Ishikawa (cell line): ENCODE measurements around the gene WDR46.
A peak's percentile ranks its signal among the peaks of the same experiment; 100 is the strongest.

Source experiments
- CEBPB ChIP-seq: IDR thresholded peaks from 2 replicates; pipeline ENCODE4 v1.6.1; 2012
- CREB1 ChIP-seq: IDR thresholded peaks from 2 replicates; pipeline ENCODE4 v1.6.1; 2012; ENCODE audit warnings: low read depth
- EGR1 ChIP-seq: IDR thresholded peaks from 2 replicates; pipeline ENCODE4 v1.6.1; 2012
- EP300 ChIP-seq: IDR thresholded peaks from 2 replicates; pipeline ENCODE4 v1.6.1; 2012; ENCODE audit warnings: borderline replicate concordance
- FOXM1 ChIP-seq: IDR thresholded peaks from 2 replicates; pipeline ENCODE4 v1.6.1; 2012; ENCODE audit warnings: low read depth, borderline replicate concordance
- MAX ChIP-seq: IDR thresholded peaks from 2 replicates; pipeline ENCODE4 v1.6.1; 2012
- NFIC ChIP-seq: IDR thresholded peaks from 2 replicates; pipeline ENCODE4 v1.6.1; 2012
- RAD21 ChIP-seq: IDR thresholded peaks from 2 replicates; pipeline ENCODE4 v1.6.1; 2012; ENCODE audit warnings: low read depth
- REST ChIP-seq: IDR thresholded peaks from 2 replicates; pipeline ENCODE4 v1.6.1; 2012; ENCODE audit warnings: low read depth, mild to moderate bottlenecking
- TAF1 ChIP-seq: IDR thresholded peaks from 2 replicates; pipeline ENCODE4 v1.6.1; 2012; ENCODE audit warnings: low read depth, mild to moderate bottlenecking
- TCF12 ChIP-seq: IDR thresholded peaks from 2 replicates; pipeline ENCODE4 v1.6.1; 2012; ENCODE audit warnings: low read depth
- TEAD4 ChIP-seq: IDR thresholded peaks from 2 replicates; pipeline ENCODE4 v1.6.1; 2012
- USF1 ChIP-seq: IDR thresholded peaks from 2 replicates; pipeline ENCODE4 v1.6.1; 2012
- YY1 ChIP-seq: IDR thresholded peaks from 2 replicates; pipeline ENCODE4 v1.6.1; 2012; ENCODE audit warnings: low read depth
- ZBTB7A ChIP-seq: IDR thresholded peaks from 2 replicates; pipeline ENCODE4 v1.6.1; 2012; ENCODE audit warnings: low read depth

The WDR46 gene

GRCh38 chr6:33288921-33289783 is at the start of gene WDR46, which contains the start of gene PFDN6:
Gene WDR46, minus strand, starts transcription at chr6:33289239. Its CDS starts 69 bp downstream, at chr6:33289170.
Gene PFDN6, plus strand, starts transcription at chr6:33289601. Its CDS starts 256 bp downstream, at chr6:33289857.
- TF ChIP-seq TAF1 (peak; percentile 48; the same call in 1 of the 2 replicates), NFIC (peak; percentile 37; the same call in 1 of the 2 replicates), TCF12 (peak; percentile 58; the same call in 1 of the 2 replicates), REST (no peak), FOXM1 (no peak; the same call in 1 of the 2 replicates), USF1 (no peak), ZBTB7A (0 out of 2 replicates have a peak, but pooled peaks have one; percentile 53), TEAD4 (no peak), EP300 (no peak), RAD21 (no peak), YY1 (peak; percentile 97), MAX (peak; percentile 92), EGR1 (peak; percentile 26; the same call in 1 of the 2 replicates), CEBPB (no peak), CREB1 (peak; percentile 24; the same call in 1 of the 2 replicates)

GRCh38 chr6:33336495-33336894 is 47.5 kb upstream of the WDR46 start:
- TF ChIP-seq ZBTB7A (no peak), NFIC (no peak), FOXM1 (no peak), MAX (no peak), EGR1 (no peak), CEBPB (no peak)

GRCh38 chr6:33335916-33336315 is 46.9 kb upstream of the WDR46 start:
- TF ChIP-seq REST (no peak), MAX (no peak), NFIC (no peak), ZBTB7A (no peak)

GRCh38 chr6:33333666-33334065 is 44.6 kb upstream of the WDR46 start:
- TF ChIP-seq CREB1: no peak
- TF ChIP-seq EP300: no peak
- TF ChIP-seq TAF1: no peak
- no peak for TF ChIP-seq YY1
- TF ChIP-seq REST: no peak
- no peak for TF ChIP-seq MAX
- TF ChIP-seq USF1: no peak
- TF ChIP-seq RAD21: no peak
- no peak for TF ChIP-seq FOXM1
- no peak for TF ChIP-seq CEBPB
